Measurements from ENCODE around the gene CEP85.

DNA sequence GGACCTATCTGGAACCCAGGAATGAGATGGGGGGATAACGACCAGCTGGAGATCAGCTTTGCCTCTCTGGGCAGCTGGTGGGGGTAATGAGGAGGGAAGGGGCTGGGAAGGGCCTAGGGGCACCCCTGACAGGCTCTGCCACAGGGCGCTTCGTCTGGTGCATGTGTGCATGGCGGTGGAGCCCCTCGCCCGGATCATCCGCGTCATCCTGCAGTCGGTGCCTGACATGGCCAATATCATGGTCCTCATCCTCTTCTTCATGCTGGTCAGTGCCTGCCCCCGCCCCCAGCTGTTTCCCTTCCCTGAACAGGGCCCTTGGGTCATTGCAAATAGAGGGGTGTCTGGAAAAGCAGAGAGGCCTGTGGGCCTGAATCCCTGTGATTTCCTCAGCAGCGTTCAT is 36.2 kb upstream of the CEP85 start:
- TF ChIP-seq TAF1 (IDR thresholded peaks at IDR 0.05; ENCODE audit: borderline replicate concordance, insufficient read depth, low read length) (no peak), POLR2AphosphoS5 (IDR thresholded peaks at IDR 0.05; ENCODE audit: low read depth, low read length) (no peak), SIN3A (IDR thresholded peaks at IDR 0.05; ENCODE audit: borderline replicate concordance, insufficient read depth, low read length) (no peak)
- TF ChIP-seq, protein P1, sequence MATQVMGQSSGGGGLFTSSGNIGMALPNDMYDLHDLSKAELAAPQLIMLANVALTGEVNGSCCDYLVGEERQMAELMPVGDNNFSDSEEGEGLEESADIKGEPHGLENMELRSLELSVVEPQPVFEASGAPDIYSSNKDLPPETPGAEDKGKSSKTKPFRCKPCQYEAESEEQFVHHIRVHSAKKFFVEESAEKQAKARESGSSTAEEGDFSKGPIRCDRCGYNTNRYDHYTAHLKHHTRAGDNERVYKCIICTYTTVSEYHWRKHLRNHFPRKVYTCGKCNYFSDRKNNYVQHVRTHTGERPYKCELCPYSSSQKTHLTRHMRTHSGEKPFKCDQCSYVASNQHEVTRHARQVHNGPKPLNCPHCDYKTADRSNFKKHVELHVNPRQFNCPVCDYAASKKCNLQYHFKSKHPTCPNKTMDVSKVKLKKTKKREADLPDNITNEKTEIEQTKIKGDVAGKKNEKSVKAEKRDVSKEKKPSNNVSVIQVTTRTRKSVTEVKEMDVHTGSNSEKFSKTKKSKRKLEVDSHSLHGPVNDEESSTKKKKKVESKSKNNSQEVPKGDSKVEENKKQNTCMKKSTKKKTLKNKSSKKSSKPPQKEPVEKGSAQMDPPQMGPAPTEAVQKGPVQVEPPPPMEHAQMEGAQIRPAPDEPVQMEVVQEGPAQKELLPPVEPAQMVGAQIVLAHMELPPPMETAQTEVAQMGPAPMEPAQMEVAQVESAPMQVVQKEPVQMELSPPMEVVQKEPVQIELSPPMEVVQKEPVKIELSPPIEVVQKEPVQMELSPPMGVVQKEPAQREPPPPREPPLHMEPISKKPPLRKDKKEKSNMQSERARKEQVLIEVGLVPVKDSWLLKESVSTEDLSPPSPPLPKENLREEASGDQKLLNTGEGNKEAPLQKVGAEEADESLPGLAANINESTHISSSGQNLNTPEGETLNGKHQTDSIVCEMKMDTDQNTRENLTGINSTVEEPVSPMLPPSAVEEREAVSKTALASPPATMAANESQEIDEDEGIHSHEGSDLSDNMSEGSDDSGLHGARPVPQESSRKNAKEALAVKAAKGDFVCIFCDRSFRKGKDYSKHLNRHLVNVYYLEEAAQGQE (IDR thresholded peaks at IDR 0.05; ENCODE audit: insufficient read depth in 1 of 2, low read depth in 2 of 2, low read length in 2 of 2), result no peak

All from PFSK-1 (cell line).